HG03460 (cell line): ENCODE measurements around the gene MMP14.
A peak's percentile ranks its signal among the peaks of the same experiment; 100 is the strongest.
"Not testable (repeated sequence)": the region's sequence is repeated elsewhere in the genome, so short reads cannot be mapped to it uniquely, and the experiment has no call there.

ENCODE experiments used
- ATAC-seq: cut with Tn5 transposase; IDR thresholded peaks from one replicate; pipeline ENCODE4 v1.9.1; 2021; ENCODE audit not compliant: unreplicated experiment

Gene MMP14

DNA sequence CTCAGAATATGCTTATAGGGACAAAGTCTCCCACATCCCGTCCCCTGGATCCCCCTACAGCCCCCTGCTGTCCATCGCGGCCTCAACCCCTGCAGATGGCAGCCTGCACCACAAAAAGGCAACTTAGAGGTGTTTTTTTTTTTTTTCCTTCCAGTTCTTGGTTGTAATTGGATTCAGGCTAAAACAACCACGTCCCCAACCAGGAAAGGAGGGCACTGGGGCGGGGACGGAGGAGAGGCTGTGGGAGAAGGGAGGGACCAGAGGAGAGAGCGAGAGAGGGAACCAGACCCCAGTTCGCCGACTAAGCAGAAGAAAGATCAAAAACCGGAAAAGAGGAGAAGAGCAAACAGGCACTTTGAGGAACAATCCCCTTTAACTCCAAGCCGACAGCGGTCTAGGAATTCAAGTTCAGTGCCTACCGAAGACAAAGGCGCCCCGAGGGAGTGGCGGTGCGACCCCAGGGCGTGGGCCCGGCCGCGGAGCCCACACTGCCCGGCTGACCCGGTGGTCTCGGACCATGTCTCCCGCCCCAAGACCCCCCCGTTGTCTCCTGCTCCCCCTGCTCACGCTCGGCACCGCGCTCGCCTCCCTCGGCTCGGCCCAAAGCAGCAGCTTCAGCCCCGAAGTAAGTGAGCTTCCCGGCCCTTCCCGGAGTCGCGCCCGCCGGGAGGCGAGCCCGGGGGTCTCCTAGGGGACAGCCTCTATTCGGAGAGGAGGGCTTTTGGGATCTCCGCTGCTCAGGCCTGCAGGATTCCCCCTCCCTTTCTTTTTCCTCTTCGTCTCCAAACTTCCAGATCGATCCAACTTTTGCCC is at the start of gene MMP14:
TSS of gene MMP14 (plus strand) at position 285 of the 813 bp plus-strand sequence. CDS start at position 518, 233 bp downstream.
- no peak for ATAC-seq

DNA sequence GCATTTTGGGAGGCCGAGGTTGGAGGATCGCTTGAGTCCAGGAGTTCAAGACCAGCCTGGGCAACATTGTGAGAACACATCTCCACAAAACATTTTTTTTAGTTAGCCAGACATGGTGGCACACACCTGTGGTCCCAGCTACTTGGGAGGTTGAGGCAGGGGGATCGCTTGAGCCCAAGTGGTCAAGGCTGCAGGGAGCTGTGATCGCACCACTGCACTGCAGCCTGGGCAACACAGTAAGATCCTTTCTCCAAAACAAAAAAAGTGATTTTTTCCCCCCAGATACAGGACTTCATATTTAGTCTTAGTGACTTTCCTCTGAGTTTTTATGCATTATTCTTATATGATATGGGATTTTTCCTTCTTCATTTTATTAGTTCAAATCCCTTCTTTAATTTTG is 49.7 kb upstream of the MMP14 start:
- no peak for ATAC-seq

DNA sequence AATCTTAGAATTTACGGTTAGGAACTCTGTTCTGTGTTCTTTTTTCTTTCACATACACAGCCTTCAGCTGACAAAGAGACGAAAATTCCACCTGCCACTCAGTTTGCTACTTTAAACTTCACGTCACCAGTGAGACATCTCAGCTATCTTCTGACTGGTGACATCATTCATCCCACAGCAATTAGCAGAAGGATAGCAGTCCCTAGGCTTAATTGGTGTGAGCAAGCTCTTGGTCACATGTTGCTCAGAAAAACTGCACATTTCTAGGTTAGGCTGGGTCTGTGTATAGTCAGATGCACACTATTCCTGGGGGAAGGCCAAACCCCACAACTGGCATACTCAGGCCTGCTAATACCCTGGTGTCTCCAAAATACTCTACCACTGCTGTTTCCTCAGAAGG is 45.1 kb upstream of the MMP14 start:
- no peak for ATAC-seq

DNA sequence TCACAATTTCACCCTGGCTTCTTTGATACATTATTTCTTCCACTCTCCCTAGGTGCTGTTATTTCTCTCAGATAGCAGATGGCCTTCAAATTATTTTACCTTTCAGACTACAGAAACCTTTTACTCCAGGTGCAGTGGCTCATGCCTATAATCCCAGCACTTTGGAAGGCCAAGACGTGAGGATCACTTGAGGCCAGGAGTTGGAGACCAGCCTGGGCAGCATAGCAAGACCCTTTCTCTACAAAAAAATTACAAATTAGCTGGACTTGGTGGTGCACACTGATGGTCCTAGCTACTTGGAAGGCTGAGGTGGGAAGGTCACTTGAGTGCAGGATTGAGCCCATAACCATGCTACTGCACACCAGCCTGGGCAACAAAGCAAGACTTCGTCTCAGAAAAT is 44.2 kb upstream of the MMP14 start:
- no peak for ATAC-seq

DNA sequence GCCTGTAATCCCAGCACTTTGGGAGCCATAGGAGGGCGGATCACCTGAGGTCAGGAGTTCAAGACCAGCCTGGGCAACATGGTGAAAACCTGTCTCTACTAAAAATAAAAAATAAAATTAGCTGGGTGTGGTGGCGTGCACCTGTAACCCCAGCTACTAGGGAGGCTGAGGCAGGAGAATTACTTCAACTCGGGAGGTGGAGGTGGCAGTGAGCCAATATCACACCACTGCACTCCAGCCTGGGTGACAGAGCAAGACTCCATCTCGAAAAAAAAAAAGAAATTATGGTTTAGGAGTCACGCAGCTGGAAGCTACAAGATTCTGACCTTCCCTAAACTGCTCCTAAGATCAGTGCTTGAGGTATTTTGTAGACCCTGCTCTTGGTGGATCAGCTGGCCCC is 42.8 kb upstream of the MMP14 start:
- not testable (repeated sequence) for ATAC-seq

DNA sequence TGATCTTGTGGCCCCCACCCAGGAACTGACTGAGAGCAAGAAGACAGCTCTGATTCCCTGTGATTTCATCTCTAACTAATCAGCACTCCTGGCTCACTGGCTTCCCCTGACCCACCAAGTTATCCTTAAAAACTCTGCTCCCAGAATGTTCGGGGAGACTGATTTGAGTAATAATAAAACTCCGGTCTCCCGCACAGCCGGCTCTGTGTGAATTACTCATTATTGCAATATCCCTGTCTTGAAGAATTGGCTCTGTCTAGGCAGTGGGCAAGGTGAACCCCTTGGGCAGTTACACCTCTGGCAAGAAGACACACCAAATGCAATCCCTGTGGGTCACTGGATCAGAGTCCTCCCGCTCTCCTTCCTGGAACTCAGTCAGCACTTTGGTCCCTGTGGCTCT is 42.4 kb upstream of the MMP14 start:
- no peak for ATAC-seq

DNA sequence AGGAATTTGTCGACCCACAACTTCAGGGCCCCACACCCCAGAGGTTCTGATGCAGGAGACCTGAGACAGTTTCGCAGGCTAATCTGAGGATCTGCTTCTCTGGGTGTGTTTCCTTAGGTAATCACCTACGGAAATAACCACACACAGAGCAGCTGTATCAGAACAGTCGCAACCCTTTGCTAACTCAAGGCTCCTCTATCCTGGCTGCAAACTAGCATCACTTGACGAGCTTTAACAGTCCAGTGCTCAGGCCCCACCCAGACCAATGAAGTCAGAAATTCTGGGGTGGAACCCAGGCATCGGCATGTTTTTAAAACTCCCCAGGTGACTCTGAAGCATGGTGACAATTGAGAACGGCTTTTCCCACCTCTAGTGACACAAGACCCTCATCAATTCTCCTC is 41.8 kb upstream of the MMP14 start:
- no peak for ATAC-seq

DNA sequence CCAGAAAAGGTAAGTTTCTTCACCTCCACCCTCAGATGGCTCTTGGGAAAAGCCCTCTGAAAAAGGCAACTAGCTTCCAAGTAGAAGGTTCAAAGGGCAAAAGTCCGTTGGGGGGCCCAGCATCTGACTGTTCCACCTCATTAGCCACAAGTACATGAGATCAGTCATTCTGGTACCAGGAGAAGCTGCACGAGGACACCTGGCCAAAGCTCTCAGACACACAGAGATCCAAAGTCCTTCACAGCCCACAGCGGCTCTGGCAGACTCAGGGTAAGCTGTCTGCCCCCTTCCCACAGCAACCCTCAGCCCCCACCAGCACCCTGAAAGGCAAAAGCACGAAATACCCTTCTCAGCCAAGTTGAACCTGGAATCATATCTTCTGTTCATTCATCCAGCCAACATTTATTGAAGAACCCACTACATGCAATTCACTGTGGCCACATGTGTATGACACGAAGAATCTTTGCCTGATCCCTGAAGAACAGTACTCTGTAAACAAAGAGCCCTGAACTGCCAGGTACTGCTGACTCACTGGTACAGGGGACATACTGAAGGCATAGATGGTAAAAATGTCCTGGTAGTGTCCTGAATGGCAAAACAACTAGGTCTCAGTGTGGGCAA is 40.2 kb upstream of the MMP14 start:
- peak; percentile 53 for ATAC-seq

DNA sequence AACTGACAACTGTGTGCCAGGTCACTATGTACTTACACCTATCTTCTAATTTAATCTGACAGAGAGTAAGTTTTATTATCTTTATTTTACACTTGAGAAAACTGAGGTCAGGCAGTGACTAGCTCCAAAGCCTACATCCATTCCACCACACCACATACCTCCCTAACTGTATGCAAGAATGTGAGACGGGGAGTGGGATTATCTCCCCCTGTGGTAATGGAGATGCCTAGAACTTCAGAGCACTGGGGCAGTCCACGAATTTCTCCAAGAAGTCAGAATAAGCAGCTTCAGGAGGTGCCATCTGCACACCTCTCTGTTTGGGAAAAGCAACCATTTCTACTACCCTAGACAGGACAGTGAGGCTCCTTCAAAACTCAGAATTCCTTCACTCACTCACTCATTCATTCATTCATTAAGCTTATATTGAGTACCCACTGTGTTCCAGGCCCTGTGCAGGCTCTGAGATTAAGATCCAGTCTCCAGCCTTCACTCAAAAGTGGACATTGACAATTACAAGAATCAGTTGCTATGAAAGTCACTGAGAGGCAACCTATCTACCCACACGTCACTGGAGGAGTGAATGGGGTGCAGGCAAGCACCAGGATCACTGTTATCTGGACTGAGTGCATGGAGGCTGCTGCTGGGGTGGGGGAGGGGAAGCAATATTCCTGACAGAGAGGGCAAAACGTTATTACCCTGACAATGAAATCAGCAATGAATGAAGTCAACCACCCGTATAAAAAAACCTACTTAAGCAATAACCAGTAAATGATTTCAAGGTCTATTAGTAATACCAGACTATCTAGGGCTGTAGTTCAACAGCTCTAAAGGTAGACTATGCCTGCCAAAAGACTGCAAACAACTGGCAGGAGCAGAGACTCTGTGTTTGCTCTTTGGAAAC is 39.1 kb upstream of the MMP14 start:
- no peak for ATAC-seq

DNA sequence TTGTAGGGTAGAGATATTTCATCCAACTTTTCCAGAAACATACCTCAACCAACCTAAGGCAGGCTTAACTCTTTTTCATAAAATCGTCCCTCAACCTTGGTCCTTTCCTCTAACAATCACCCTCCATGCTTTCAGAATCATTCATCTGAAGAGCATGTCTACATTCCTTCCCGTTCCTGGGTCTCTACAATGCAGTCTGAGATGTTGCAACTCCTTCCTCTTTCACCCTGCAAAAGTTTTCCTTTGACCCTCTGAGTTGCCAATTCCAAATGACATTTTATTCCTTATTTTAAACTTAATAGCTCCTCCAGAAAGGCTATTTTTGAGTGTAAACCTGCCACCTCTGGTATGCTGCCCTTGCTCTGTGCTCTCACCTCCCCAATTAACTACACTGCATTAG is 37.9 kb upstream of the MMP14 start:
- ATAC-seq, result no peak

DNA sequence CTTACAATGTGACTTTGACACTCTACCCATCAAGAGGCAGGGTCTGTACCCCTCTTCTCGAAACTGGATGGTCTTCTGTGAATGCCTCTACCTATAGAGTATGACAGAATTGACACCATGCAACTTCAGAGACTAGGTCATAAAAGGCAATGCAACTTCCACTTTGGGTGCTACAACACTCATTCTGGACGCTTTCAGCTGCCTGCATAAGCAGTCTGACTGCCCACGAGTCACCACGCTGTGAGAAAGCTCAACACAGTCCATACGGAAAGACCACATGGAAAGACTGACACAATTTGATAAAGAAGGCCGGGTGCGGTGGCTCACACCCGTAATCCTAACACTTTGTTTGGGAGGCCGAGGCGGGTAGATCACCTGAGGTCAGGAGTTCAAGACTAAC is 36.0 kb upstream of the MMP14 start:
- ATAC-seq, result no peak

DNA sequence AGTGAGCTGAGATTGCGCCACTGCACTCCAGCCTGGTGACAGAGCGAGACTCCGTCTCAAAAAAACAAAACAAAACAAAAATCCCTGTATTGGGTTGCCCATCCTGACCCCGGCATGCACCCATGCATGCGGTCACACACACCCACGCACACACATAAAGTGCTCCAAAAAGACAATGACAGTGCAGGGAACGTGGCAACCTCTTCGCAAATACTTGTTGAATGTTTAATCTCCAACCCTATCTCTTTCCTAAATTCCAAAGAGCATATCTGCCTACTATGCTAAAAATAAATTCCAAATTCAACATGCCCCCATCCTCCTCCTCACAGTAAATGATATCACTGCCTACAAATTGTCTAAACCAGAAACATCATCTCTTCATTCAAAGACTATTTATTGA is 34.7 kb upstream of the MMP14 start:
- no peak for ATAC-seq

DNA sequence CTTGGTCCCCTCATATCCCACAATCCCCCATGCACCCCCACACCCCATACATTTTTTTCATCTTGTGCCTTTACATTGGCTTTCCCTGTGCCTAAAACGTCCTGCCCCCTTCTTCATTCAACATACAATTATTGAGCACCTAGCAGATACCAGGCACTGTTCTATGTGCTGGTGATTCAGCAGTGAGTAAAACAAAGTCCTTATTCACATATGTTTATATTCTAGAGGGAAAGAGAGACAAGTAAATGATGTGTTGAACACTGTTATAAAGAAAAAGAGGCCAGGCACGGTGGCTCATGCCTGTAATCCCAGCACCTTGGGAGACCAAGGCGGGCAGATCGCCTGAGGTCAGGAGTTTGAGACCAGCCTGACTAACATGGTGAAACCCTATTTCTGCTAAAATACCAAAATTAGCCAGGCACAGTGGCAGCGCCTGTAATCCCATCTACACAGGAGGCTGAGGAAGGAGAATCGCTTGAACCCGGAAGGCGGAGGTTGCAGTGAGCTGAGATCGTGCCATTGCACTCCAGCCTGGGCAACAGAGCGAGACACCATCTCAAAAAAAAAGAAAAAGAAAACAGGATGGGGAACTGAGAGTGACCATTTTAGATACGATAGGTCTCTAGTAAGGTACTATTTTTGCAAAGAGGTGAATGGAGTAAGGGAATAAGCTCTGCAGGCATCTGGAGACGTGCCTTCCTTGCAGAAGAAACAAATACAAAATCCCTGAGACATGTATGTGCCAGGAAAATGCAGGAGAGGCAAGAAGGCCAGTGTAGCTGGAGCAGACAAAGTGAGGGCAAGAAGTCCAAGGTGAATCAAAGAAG is 33.3 kb upstream of the MMP14 start:
- ATAC-seq, result no peak

DNA sequence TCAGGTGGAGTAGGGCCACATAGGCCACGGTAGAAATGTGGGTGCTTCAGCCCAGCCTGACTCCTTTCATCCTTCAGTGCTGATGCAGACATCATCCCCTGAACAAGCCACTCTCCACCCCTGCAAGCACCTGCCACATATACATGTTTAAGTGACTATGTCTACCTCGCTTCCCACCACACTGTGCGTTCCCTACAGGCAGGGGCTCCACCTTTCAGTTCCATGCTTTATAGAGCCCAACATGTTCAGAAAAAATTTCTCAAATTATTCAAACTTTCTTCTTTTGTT is 32.8 kb upstream of the MMP14 start:
- ATAC-seq, result no peak

DNA sequence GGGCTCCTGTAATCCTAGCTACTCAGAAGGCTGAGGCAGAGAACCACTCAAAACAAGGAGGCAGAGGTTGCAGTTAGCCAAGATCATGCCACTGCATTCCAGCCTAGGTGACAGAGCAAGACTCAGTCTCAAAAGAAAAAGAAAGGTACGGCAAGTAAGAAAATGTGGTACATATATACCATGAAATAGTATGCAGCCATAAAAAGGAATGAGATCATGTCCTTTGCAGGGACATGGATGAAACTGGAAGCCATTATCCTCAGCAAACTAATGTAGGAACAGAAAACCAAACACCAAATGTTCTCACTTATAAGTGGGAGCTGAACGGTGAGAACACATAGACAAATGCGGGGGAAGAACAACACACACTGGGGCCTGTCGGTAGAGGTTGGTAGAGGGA is 31.1 kb upstream of the MMP14 start:
- ATAC-seq, result not testable (repeated sequence)

DNA sequence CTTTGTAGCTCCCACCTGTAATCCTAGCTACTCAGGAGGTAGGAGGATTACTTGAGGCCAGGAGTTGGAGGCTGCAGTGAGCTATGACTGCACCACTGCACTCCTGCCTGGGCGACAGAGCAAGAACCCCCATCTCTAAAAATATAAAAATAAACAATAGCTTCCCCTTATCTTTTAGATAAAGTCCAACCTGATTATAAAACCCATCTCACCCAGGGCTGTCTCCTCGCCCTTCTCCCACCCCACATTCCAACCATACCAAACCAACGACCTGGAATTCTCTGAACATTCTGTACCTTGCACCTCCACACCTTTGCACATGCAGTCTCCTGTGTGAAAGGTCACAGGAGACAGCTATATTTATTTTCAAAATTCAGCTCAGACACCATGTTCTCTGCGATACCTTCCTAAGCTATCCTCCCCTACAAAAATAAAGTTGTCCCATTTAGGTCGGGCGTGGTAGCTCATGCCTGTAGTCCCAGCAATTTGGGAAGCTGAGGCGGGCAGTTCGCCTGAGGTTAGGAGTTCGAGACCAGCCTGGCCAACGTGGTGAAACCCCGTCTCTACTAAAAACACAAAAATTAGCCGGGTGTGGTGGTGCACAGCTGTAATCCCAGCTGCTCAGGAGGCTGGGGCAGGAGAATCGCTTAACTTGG is 28.8 kb upstream of the MMP14 start:
- no peak for ATAC-seq

DNA sequence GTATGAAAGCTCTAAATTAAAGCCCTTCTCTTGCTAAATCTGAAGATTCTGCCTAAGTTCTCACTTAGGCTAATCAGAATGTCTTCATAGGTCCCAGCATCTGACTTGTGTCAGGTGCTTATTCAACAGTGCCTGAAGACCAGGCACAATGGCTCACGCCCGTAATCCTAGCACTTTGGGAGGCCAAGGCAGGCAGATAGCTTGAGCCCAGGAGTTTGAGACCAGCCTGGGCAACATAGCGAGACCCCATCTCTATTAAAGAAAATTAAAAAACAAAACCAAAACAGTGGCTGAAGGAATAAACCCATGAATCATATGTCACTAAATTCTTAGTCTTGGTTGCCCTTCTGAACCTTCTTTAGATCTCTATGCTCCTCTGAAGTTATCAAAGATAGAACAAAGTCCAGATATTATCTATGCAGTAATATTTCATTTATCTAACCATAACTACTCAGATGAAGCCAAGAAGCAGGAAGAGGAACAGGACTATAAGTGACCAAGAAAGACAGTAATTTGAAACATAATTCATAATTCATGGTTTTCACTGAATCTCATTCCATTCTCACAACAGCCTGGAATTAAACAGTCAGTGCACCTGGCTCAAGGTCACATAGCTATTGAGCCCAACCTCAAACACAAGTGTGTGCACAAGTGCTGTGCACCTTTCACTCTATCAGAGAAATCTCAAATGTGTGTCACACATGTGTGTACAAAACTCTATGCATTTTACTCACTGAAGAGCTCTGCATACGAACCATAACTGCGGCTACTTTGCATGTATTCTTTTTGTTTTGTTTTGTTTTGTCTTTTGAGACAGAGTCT is 27.8 kb upstream of the MMP14 start:
- no peak for ATAC-seq

DNA sequence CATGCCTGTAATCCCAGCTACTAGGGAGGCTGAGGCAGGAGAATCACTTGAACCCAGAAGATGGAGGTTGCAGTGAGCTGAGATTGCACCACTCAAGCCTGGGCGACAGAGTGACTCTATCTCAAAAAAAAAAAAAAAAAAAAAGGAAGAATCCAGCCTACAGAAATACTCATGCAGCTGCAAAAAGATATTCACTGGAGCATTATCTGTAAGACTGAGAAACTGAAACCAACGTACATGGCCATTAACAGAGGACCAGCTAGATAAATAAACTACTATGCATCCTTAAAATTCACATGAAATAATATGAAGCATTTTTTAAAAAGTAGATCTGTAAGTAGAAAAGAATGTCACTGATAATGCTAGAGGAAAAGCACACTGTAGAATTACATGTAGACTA is 24.7 kb upstream of the MMP14 start:
- ATAC-seq, result no peak

DNA sequence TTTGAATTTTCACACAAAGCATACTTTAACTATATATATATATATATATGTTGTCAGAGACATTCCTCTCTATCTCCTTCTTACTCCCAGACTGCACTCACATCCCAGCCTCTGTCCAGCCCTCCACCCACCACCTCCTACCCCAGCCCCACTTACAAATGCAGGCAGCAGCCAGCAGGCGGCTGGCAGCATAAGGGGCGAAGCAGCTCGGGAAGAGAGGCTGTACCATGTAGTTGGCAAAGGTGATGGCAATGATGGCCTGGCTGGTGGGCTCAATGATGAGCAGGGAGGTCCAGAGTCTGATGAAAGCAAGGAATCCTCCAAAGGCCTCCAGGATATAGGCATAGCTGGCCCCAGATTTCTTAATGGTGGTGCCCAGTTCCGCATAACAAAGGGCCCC is 23.6 kb upstream of the MMP14 start:
- ATAC-seq, result no peak

DNA sequence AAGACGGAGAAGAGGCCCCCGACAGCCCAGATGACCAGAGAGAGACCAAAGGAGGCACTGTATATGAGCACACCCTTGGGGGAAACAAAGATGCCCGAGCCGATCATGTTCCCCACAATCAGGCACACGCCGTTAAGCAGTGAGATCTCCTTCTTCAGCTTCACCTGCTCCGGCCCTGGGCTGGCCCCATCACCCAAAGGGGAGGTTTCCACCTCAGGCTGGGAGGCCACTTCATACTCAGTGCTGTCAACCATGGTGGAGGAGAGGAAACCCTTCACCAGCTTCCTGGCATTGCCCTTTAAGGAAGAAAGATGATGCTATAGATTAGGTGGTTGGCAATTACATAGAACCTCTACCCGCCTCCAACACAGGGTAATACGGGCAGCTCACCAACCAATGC is 23.2 kb upstream of the MMP14 start:
- no peak for ATAC-seq
